H9 (cell line): ENCODE measurements around the gene CPXM2. TPM values are rescaled to one million over a fixed set of nuclear protein-coding genes. Genes with fewer than 3 reads are reported as not detected.

Experiments used
- DNase-seq: peaks from one replicate; pipeline ENCODE4 v3.0.0-alpha.2; 2017
- H2AFZ ChIP-seq: one replicate; pipeline ENCODE4 v1.6.1; 2013; ENCODE audit warnings: mild to moderate bottlenecking, low read length, control low read depth, moderate library complexity
- H2AK5ac ChIP-seq: 2 replicates; pipeline ENCODE4 v1.6.1; 2013; ENCODE audit warnings: low read length, control low read depth, mixed read lengths; ENCODE audit not compliant: insufficient read length
- H2BK120ac ChIP-seq: one replicate; pipeline ENCODE4 v1.6.1; 2013; ENCODE audit warnings: low read depth, mild to moderate bottlenecking, low read length, control low read depth, inconsistent platforms; ENCODE audit not compliant: poor library complexity, severe bottlenecking
- H2BK12ac ChIP-seq: 2 replicates; pipeline ENCODE4 v1.6.1; 2013; ENCODE audit warnings: low read length, control low read depth, mixed read lengths, low read depth; ENCODE audit not compliant: insufficient read length
- H2BK15ac ChIP-seq: 2 replicates; pipeline ENCODE4 v1.6.1; 2013; ENCODE audit warnings: low read depth, low read length, control low read depth
- H2BK20ac ChIP-seq: one replicate; pipeline ENCODE4 v1.6.1; 2013; ENCODE audit warnings: low read depth, mild to moderate bottlenecking, low read length, control low read depth, inconsistent platforms; ENCODE audit not compliant: poor library complexity, severe bottlenecking
- H2BK5ac ChIP-seq: 2 replicates; pipeline ENCODE4 v1.6.1; 2013; ENCODE audit warnings: low read length, control low read depth, mixed read lengths; ENCODE audit not compliant: insufficient read length
- H3K14ac ChIP-seq: 2 replicates; pipeline ENCODE4 v1.6.1; 2013; ENCODE audit warnings: low read length, control low read depth; ENCODE audit not compliant: insufficient read depth
- H3K18ac ChIP-seq: 2 replicates; pipeline ENCODE4 v1.6.1; 2013; ENCODE audit warnings: low read depth, mild to moderate bottlenecking, mixed read lengths, low read length, control low read depth; ENCODE audit not compliant: insufficient read length
- H3K23ac ChIP-seq: 2 replicates; pipeline ENCODE4 v1.6.1; 2013; ENCODE audit warnings: low read length, control low read depth, mixed read lengths, low read depth; ENCODE audit not compliant: insufficient read length
- H3K23me2 ChIP-seq: 2 replicates; pipeline ENCODE4 v1.6.1; 2013; ENCODE audit warnings: low read depth, mild to moderate bottlenecking, mixed read lengths, low read length, control low read depth; ENCODE audit not compliant: insufficient read length, poor library complexity, severe bottlenecking
- H3K27ac ChIP-seq: 2 replicates; pipeline ENCODE4 v1.5.1; 2013; ENCODE audit warnings: low read length, control low read depth, mixed read lengths, low read depth; ENCODE audit not compliant: insufficient read length
- H3K27me3 ChIP-seq: 2 replicates; pipeline ENCODE4 v1.6.1; 2013; ENCODE audit warnings: low read length, control low read depth, inconsistent platforms; ENCODE audit not compliant: insufficient read depth
- H3K4ac ChIP-seq: 2 replicates; pipeline ENCODE4 v1.6.1; 2013; ENCODE audit warnings: low read depth, mild to moderate bottlenecking, control low read depth, inconsistent platforms, low read length, moderate library complexity
- H3K4me1 ChIP-seq: 2 replicates; pipeline ENCODE4 v1.6.1; 2013; ENCODE audit warnings: low read length, control low read depth, inconsistent platforms; ENCODE audit not compliant: insufficient read depth
- H3K4me2 ChIP-seq: 2 replicates; pipeline ENCODE4 v1.6.1; 2013; ENCODE audit warnings: low read length, control low read depth, mixed read lengths; ENCODE audit not compliant: insufficient read length, insufficient read depth
- H3K56ac ChIP-seq: 2 replicates; pipeline ENCODE4 v1.6.1; 2013; ENCODE audit warnings: low read depth, mild to moderate bottlenecking, mixed read lengths, low read length, control low read depth; ENCODE audit not compliant: insufficient read length
- H3K79me1 ChIP-seq: 2 replicates; pipeline ENCODE4 v1.6.1; 2013; ENCODE audit warnings: low read depth, mild to moderate bottlenecking, moderate library complexity, low read length, control low read depth, inconsistent platforms; ENCODE audit not compliant: insufficient read depth, poor library complexity, severe bottlenecking
- H3K79me2 ChIP-seq: 2 replicates; pipeline ENCODE4 v1.6.1; 2013; ENCODE audit warnings: low read length, control low read depth, inconsistent platforms; ENCODE audit not compliant: insufficient read depth
- H3K9ac ChIP-seq: 2 replicates; pipeline ENCODE4 v1.6.1; 2013; ENCODE audit warnings: low read length, control low read depth, mixed read lengths; ENCODE audit not compliant: insufficient read length; ENCODE audit errors: extremely low read depth
- H3K9me3 ChIP-seq: one replicate; pipeline ENCODE4 v1.6.1; 2013; ENCODE audit warnings: low read depth, low read length, inconsistent platforms; ENCODE audit not compliant: control insufficient read depth
- H3T11ph ChIP-seq: one replicate; pipeline ENCODE4 v1.6.1; 2013; ENCODE audit warnings: mild to moderate bottlenecking, low read length, control low read depth, inconsistent platforms
- H4K20me1 ChIP-seq: one replicate; pipeline ENCODE4 v1.6.1; 2013; ENCODE audit not compliant: control insufficient read depth, insufficient read length, insufficient read depth
- H4K5ac ChIP-seq: 2 replicates; pipeline ENCODE4 v1.6.1; 2013; ENCODE audit warnings: low read depth, mild to moderate bottlenecking, mixed read lengths, low read length, control low read depth; ENCODE audit not compliant: insufficient read length
- H4K8ac ChIP-seq: replicated peaks from 2 replicates; pipeline ENCODE4 v1.6.1; 2013; ENCODE audit warnings: low read length, control low read depth, mixed read lengths, low read depth; ENCODE audit not compliant: insufficient read length
- H4K91ac ChIP-seq: 2 replicates; pipeline ENCODE4 v1.6.1; 2013; ENCODE audit warnings: low read depth, mild to moderate bottlenecking, moderate library complexity, mixed read lengths, low read length, control low read depth; ENCODE audit not compliant: insufficient read length
- H3K27ac Mint-ChIP-seq, 3 experiments: 2 replicates in 2 of 3; 3 replicates in 1 of 3; pipeline ENCODE4 v1.8.0; 2020 to 2021; ENCODE audit warnings: mixed read lengths in 3 of 3, mild to moderate bottlenecking in 1 of 3, moderate library complexity in 1 of 3
- H3K27me3 Mint-ChIP-seq: 2 replicates; pipeline ENCODE4 v1.8.0; 2021; ENCODE audit warnings: low read depth, mild to moderate bottlenecking, moderate library complexity, mixed read lengths
- H3K36me3 Mint-ChIP-seq, 3 experiments: 2 replicates in 2 of 3; 3 replicates in 1 of 3; pipeline ENCODE4 v1.8.0; 2020 to 2021; ENCODE audit warnings: low read depth in 3 of 3, mixed read lengths in 3 of 3; ENCODE audit not compliant: insufficient read depth in 1 of 3
- H3K4me1 Mint-ChIP-seq, 2 experiments: 2 replicates each; pipeline ENCODE4 v1.8.0; 2020; ENCODE audit warnings: mixed read lengths in 2 of 2
- H3K4me3 Mint-ChIP-seq, 2 experiments: 2 replicates in 1 of 2; 3 replicates in 1 of 2; pipeline ENCODE4 v1.8.0; 2020 to 2021; ENCODE audit warnings: mild to moderate bottlenecking in 2 of 2, mixed read lengths in 2 of 2, moderate library complexity in 1 of 2
- H3K9me3 Mint-ChIP-seq, 2 experiments: 2 replicates in 1 of 2; 3 replicates in 1 of 2; pipeline ENCODE4 v1.8.0; 2020; ENCODE audit warnings: mild to moderate bottlenecking in 2 of 2, mixed read lengths in 2 of 2, moderate library complexity in 1 of 2
- WGBS: extraction: QIAGEN DNeasy Blood & Tissue Kit; methylation state at CpG from one replicate; pipeline ENCODE4 v1.1.7; 2013; ENCODE audit warnings: missing lambda C conversion rate, low lambda C conversion rate, mixed read lengths; ENCODE audit not compliant: insufficient read length; ENCODE audit errors: extremely low coverage; 5-methylcytosine and 5-hydroxymethylcytosine counted together
- total RNA-seq: library from RNA; stranded (reverse); gene quantifications from 2 replicates; pipeline ENCODE4 v1.2.1, GENCODE V29; 2021
- TF ChIP-seq, protein P1 (sequence below): fragments of 200-600 bp; sonication (generic); conservative IDR thresholded peaks from 3 replicates; pipeline ENCODE4 v1.8.0; 2021; ENCODE audit warnings: antibody characterized with exemption, mild to moderate bottlenecking

CPXM2 gene
- total RNA-seq, 1 experiment from 2014 or later: 1.7 TPM

DNA sequence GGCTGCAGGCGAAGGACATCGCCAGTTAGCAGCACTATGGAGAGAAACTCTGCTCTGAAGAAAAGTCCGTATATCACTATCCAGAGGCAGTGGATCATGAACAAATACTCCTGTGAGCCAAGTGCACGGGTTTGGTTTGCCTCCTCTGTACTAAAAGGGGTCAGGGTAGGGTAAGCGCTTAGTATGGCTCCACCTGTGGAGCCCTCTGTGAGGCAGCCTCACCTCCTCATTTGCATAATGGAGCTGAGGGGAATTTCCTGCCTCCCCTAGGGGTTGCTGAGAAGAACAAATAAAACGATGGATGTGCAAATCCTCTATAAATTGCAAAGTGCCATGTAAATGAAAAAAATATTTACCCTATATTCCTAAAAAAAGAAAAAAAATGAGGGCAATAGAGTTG lies 162.1 kb downstream of the CPXM2 start:
- no peak overlapping the region for H2AFZ ChIP-seq
- H3K4me2 ChIP-seq: no peak overlapping the region
- H3K9me3 ChIP-seq: no peaks in the 10 kb centered on the region
- no peaks in the 10 kb centered on the region for H3K23me2 ChIP-seq
- H3T11ph ChIP-seq: no peak overlapping the region
- H4K91ac ChIP-seq: no peak overlapping the region
- no peak overlapping the region for H3K56ac ChIP-seq
- no peak overlapping the region for H4K8ac ChIP-seq
- H3K4ac ChIP-seq: no peak overlapping the region
- WGBS: no CpG with 5 or more reads among the region's 6 CpGs
- no peak overlapping the region for H2BK5ac ChIP-seq
- H3K27me3 ChIP-seq: no peaks in the 10 kb centered on the region
- no peak overlapping the region for H3K9ac ChIP-seq
- no peak overlapping the region for H3K23ac ChIP-seq
- no peak overlapping the region for H3K18ac ChIP-seq
- H2BK12ac ChIP-seq: no peak overlapping the region
- Mint-ChIP-seq H3K9me3 (peaks cover 3 to 18% of the 10 kb centered on the region in 2 experiments; a peak in 4 of 5 replicates), H3K4me1 (peaks cover 16 to 19% of the 10 kb centered on the region in 2 experiments), H3K4me3 (no peak overlapping the region), H3K27me3 (peaks cover 5% of the 10 kb centered on the region), H3K27ac (peak overlapping the region in 1 of 3 experiments; percentile 75; a peak in 1 of 7 replicates), H3K36me3 (peaks cover 0 to 1% (median 0%) of the 10 kb centered on the region in 3 experiments; a peak in 1 of 7 replicates)
- no peak overlapping the region for H3K14ac ChIP-seq
- no peak for DNase-seq
- H4K20me1 ChIP-seq: no peaks in the 10 kb centered on the region
- no peak overlapping the region for H2BK15ac ChIP-seq
- H3K4me1 ChIP-seq: peaks cover 3% of the 10 kb centered on the region; the same call in 1 of the 2 replicates
- no peaks in the 10 kb centered on the region for H3K79me1 ChIP-seq
- H4K5ac ChIP-seq: no peak overlapping the region
- no peak overlapping the region for H2AK5ac ChIP-seq
- TF ChIP-seq, protein P1, sequence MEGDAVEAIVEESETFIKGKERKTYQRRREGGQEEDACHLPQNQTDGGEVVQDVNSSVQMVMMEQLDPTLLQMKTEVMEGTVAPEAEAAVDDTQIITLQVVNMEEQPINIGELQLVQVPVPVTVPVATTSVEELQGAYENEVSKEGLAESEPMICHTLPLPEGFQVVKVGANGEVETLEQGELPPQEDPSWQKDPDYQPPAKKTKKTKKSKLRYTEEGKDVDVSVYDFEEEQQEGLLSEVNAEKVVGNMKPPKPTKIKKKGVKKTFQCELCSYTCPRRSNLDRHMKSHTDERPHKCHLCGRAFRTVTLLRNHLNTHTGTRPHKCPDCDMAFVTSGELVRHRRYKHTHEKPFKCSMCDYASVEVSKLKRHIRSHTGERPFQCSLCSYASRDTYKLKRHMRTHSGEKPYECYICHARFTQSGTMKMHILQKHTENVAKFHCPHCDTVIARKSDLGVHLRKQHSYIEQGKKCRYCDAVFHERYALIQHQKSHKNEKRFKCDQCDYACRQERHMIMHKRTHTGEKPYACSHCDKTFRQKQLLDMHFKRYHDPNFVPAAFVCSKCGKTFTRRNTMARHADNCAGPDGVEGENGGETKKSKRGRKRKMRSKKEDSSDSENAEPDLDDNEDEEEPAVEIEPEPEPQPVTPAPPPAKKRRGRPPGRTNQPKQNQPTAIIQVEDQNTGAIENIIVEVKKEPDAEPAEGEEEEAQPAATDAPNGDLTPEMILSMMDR: 0 out of 3 replicates have a peak, but pooled peaks have one; percentile 10
- no peak overlapping the region for H2BK20ac ChIP-seq
- no peak overlapping the region for H2BK120ac ChIP-seq
- no peak overlapping the region for H3K27ac ChIP-seq
- H3K79me2 ChIP-seq: no peaks in the 10 kb centered on the region
